Activated T-cell treated with anti-CD3 and anti-CD28 coated beads for 4 hours (primary cell): ENCODE data around the gene FOXRED2.
"Not testable (repeated sequence)": the region's sequence is repeated elsewhere in the genome, so short reads cannot be mapped to it uniquely, and the experiment has no call there.

ENCODE experiments used
- DNase-seq: peaks from one replicate; pipeline ENCODE4 v3.0.0-alpha.2; 2020

The FOXRED2 gene

DNA sequence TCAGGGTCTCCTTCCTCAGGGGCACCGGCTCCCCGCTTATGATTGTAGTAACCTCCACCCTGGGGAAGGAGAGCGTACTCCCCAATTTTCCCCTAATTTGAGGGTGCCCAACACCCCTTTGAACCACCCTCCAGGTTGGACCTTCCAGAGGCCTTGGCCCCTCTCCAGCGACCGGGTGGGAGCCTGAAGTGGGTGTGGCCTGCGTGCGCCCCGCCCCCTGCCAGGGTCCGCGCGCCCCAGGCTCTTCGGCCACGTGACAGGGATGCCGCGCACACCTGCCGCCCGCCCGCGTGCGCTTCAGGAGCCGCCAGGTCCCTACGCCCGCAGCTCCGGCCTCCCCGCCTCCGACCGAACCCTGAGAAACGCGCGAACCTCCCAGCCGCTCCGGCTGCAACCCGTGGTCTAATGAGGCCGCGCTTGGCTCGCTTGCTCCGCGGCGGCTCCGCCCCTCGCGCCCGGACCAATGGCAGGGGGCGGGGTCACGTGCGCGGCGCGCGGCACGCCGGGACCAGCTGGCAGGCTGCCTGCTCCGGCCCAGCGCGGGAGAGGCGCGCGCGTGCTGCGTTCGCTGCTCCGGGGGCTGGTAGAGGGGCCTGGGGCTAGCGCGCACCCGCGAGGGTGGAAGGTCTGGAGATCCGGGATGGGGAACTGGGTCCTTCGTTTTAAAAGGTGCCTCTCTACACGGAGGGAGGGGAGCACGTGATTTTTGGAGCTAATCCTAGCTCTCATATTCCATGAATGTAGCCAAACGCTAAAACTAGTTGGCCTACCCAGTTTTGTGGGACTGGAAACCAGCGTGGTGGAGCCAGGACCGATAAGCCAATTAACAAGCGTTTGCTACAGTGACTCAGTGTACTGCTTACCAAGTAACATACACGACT is at the start of gene FOXRED2:
TSS of gene FOXRED2 (minus strand) at position 404 of the 881 bp plus-strand sequence. CDS start 618 bp downstream, outside the sequence.
- DNase-seq = peak; percentile 85

- no peak for DNase-seq
These were observed 47.3 kb upstream of the FOXRED2 start for GRCh38 chr22:36554098-36554497.

GRCh38 chr22:36552289-36552688 is 45.4 kb upstream of the FOXRED2 start:
- no peak for DNase-seq

GRCh38 chr22:36550701-36551495 is 44.1 kb upstream of the FOXRED2 start:
- no peak for DNase-seq

DNA sequence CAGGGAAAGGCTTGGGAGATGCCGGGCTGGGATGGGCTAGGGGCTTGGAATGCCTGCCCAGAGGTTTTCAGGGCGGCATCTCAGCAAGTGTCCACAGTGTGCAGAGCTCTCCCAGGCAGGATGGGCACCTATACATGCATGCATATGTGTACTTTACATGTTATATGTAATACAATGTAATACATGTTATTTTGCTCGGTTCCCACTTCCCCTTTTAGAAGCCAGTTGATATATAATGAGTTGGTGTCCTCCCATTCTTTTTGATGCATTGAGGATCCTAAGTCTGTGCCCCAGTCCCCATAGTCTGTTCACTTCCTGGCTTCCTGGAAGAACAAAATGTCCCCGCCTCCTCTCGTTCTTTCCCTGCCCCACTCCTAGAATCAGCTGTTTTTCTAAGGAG is 42.2 kb upstream of the FOXRED2 start:
- DNase-seq = no peak

DNA sequence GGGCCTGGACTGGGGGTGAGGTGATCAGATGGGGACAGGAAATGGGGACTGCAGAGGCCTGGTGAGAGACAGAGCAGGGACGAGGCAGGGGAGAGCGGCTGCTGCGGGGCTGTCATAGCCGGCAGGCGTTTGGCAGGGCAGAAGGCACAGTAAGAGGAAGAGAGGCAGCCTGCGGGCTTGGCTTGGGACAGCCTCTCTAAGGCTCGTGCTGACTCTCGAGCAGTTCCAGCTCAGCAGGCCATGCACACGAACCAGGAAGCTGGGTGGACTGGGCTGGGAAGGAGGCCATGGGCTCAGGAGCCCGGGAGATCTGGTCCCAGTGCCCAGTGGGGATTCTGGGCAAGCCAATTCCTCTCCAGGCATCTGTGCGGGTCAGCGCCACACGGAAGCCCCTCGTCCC is 41.8 kb upstream of the FOXRED2 start:
- no peak for DNase-seq

- DNase-seq = no peak
These were observed 40.1 kb upstream of the FOXRED2 start for GRCh38 chr22:36546932-36547331.

DNA sequence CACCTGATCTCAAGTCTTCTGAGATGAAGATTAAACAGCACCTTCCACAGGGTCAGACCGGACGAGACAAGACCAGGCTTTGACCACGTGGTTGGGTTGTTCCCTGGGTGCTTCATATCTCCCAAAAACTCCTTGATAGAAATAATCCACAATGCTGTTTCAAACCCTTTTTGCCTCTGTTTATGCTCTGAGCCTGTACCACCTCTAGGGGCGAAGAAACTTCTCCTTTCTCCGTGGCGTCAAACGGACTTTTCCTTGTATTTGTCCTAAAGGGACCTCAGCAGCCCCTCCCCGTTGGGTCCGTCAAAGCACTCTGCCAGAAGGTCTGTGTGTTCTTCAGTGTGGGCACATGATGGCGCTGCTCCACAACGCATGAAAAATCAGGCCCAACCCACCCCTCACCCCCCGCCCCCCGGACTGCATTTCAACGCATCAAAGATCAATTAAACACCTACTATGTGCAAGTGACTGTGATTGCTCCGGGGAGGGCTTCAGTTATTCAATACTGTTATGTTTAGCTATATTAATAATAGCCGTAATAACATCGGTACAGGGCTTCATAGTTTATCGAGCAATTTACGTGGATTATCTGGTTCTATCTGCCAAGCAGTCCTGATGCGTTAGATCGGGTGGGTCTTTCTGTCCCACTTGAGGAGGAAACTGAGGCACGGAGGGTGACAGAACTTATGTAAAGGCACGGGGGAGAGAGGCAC is 39.4 kb upstream of the FOXRED2 start:
- DNase-seq = no peak

GRCh38 chr22:36544107-36544620 is 37.3 kb upstream of the FOXRED2 start:
- DNase-seq = no peak

DNA sequence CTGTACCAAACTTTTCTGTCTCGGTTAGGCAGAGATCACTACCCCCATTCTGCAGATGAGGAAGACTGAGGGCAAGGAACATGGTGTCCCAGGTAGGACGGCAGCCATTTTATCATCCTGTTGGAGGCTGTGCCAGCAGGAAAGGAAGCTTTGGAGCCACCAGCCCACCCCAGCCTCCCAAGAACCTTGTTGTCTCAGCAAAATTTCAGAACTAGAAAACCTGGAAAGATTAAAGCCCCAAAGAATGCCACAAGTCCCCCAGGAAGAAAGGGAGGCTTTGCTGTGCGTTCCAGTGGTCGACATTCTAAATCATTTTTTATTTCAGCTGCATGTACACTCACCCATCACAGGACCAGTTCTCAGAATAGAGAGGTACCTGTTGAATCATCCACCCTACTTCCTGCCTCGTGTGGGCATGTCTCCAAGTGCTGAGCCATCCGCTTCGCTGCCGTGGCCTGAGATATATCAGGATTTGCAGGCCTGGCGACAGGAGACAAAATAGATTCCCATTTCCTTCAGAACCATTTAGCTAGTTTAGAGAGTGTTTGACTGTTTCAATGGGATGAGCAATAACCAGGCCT is 35.1 kb upstream of the FOXRED2 start:
- no peak for DNase-seq

- DNase-seq = no peak
These were observed 34.2 kb upstream of the FOXRED2 start for GRCh38 chr22:36540867-36541642.

DNA sequence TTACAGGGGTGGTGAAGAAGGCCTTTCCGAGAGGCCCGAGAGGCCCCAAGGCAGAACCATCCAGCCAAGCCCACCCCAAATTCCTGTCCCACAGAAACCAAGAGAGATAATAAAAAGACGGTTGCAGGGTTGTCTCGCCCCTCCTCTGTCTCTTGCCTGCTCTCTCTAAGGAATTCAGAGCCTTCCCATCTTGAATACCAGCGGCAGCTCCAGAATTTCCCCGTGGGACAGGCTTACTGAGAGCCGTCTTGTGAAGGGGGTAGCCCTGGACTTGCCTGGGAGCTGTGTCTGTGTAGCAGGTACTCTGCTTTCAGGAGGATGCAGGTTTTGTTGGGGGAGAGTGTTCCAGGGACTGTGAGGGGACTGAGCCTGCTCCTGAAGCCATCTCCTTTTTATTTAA is 31.7 kb upstream of the FOXRED2 start:
- no peak for DNase-seq

DNA sequence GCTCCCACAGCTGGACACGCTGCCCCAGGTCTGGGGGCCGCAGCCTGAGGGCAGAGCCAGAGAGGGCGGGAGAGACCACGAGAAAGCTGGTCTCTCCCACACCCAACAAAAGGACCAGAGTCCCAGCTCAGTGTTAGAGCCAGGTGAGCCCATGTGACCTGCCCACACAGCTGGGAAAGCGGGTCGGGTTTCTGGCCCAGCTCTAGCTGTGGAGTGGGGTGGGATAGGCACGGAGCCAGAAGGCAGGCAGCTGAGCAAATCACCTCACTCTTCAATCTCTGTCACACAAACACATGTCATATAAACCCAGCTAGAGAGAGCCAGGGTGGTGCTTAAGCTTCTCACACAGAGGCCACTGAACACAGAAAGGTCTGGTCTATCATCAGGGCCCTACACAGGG is 29.9 kb upstream of the FOXRED2 start:
- DNase-seq = no peak

- DNase-seq = not testable (repeated sequence)
These were observed 26.5 kb upstream of the FOXRED2 start for GRCh38 chr22:36533320-36533719.

DNA sequence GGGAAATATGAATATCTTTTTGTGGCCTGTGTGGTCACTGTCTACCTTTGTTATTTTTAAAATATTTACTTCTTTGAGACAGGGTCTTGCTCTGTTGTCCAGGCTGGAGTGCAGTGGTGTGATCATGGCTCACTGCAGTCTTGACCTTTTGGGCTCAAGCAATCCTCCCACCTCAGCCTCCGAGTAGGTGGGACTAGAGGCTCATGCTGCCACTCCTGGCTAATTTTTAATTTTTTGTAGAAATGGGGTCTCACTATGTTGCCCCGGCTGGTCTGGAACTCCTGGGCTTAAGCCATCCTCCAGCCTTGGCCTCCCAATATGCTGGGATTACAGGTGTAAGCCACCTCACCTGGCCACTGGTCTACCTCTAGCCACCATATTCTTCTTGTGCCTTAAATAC is 25.6 kb upstream of the FOXRED2 start:
- DNase-seq = no peak

- peak; percentile 94 for DNase-seq
These were observed 22.2 kb upstream of the FOXRED2 start, which contains the start of gene EIF3D for GRCh38 chr22:36528795-36529751. EIF3D (minus strand) TSS chr22:36529166; CDS start chr22:36526121, 3,045 bp downstream.

- DNase-seq = no peak
These were observed 21.5 kb upstream of the FOXRED2 start for GRCh38 chr22:36528341-36528740.

- DNase-seq = no peak
These were observed 15.8 kb upstream of the FOXRED2 start for GRCh38 chr22:36522662-36523061.

- no peak for DNase-seq
These were observed 13.6 kb upstream of the FOXRED2 start for GRCh38 chr22:36520423-36520822.

DNA sequence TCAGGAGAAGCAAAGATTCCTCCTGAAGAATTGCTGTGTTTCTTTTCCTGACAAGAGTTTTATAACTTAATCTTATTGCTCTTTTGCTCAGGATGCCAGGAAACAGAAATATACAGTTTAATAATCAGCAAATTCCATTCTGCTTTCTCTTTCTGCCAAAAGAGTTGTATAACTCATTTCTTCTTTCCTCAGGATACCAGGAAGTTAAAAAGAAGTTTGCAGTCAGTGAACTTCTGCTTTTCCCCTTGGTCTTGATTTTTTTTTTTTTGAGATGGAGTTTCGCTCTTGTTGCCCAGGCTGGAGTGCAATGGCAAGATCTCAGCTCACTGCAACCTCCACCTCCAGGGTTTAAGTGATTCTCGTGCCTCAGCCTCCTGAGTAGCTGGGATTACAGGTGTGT is 13.1 kb upstream of the FOXRED2 start:
- DNase-seq = not testable (repeated sequence)

GRCh38 chr22:36514766-36515165 is 7.9 kb upstream of the FOXRED2 start:
- DNase-seq = no peak
